HG03378 (cell line): Measurements from ENCODE around the gene STRBP.

Source experiments
- ATAC-seq: cut with Tn5 transposase; IDR thresholded peaks from one replicate; pipeline ENCODE4 v1.9.1; 2021; ENCODE audit warnings: mild to moderate bottlenecking, moderate library complexity; ENCODE audit not compliant: unreplicated experiment

The STRBP gene

DNA sequence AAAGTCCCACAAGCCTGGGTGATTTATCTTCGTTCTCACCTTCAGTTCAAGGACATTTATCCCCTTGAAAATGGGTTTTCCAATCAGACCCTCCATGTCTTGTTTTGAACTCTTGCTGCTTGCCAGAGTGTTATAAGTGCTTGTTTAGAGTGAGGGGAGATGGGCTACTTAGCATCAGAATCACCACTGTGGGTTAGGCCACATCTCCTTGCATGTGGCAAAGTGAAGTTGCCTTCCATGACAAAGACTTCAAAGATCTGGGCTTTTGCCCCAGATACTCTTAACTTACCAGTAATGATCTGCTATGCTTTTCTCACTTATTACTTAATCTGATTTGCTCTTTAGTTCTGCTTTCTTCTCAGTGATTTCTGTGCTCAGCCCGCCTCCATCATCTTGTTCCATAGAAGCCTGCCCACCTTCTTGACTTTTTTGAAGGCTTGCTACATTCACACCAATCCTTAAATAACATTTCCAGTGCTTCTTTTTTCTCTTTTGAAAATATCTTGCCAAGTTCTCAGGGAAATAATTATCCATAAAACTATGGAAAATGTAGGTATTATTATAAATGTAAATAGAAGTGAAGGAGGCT lies 195.9 kb downstream of the STRBP start:
- no peak for ATAC-seq
